ENCODE results near the gene P2RX6. TPM values are rescaled to one million over a fixed set of nuclear protein-coding genes. Genes with fewer than 3 reads are reported as not detected.
A peak's percentile ranks its signal among the peaks of the same experiment; 100 is the strongest.

The P2RX6 gene
- total and polyA plus RNA-seq, 9 of the 15 experiments (the other 6 are each of a cell fraction or from before 2014, with no cell fraction given), result 0.01 to 3.9 (median 1.5) TPM; not detected in 1

DNA sequence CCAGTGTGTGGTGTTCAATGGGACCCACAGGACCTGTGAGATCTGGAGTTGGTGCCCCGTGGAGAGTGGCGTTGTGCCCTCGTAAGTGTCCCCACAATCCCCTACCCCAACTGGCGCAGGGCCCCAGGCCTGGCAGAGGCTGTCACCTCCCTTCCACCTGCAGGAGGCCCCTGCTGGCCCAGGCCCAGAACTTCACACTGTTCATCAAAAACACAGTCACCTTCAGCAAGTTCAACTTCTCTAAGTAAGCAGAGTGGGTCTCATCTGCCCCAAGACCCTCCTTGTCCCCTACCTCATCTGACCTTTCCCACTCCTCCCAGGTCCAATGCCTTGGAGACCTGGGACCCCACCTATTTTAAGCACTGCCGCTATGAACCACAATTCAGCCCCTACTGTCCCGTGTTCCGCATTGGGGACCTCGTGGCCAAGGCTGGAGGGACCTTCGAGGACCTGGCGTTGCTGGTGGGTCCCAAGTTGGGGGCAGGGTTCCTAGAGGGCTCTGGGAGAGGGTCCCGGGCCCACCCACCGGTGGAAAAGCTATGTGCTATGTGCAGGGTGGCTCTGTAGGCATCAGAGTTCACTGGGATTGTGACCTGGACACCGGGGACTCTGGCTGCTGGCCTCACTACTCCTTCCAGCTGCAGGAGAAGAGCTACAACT, 8.1 kb downstream of the P2RX6 start (continued):
- TF ChIP-seq, protein P1, sequence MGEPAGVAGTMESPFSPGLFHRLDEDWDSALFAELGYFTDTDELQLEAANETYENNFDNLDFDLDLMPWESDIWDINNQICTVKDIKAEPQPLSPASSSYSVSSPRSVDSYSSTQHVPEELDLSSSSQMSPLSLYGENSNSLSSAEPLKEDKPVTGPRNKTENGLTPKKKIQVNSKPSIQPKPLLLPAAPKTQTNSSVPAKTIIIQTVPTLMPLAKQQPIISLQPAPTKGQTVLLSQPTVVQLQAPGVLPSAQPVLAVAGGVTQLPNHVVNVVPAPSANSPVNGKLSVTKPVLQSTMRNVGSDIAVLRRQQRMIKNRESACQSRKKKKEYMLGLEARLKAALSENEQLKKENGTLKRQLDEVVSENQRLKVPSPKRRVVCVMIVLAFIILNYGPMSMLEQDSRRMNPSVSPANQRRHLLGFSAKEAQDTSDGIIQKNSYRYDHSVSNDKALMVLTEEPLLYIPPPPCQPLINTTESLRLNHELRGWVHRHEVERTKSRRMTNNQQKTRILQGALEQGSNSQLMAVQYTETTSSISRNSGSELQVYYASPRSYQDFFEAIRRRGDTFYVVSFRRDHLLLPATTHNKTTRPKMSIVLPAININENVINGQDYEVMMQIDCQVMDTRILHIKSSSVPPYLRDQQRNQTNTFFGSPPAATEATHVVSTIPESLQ (CRISPR knock-in tag; IDR thresholded peaks at IDR 0.05), result no peak
- TF ChIP-seq YBX1 (IDR thresholded peaks at IDR 0.05) (no peak), GABPB1 (CRISPR knock-in tag; IDR thresholded peaks at IDR 0.05) (no peak), RFX1 (IDR thresholded peaks at IDR 0.05) (no peak), HNRNPLL (IDR thresholded peaks at IDR 0.05; ENCODE audit: low read depth, low read length, poor library complexity, severe bottlenecking) (no peak), SIX5 (IDR thresholded peaks at IDR 0.05; ENCODE audit: borderline replicate concordance in 1 of 2, insufficient read depth in 1 of 2, low read depth in 1 of 2, low read length in 2 of 2) (no peak), CBX3 (IDR thresholded peaks at IDR 0.05; ENCODE audit: borderline replicate concordance in 1 of 2, low read length in 2 of 2) (no peak), GTF2E2 (tag; IDR thresholded peaks at IDR 0.05) (no peak), ZNF507 (tag; conservative IDR thresholded peaks at IDR 0.05) (no peak), ZNF707 (CRISPR knock-in tag; conservative IDR thresholded peaks at IDR 0.05) (no peak; the same call in 1 of the 2 replicates), CHD1 (IDR thresholded peaks at IDR 0.05; ENCODE audit: low read length) (no peak), HIVEP1 (CRISPR knock-in tag; IDR thresholded peaks at IDR 0.05) (peak; percentile 26; the same call in 1 of the 2 replicates), ZKSCAN8 (CRISPR knock-in tag; IDR thresholded peaks at IDR 0.05) (no peak), ARID2 (IDR thresholded peaks at IDR 0.05) (no peak), SRSF1 (IDR thresholded peaks at IDR 0.05; ENCODE audit: low read depth, low read length) (no peak), FOXA1 (IDR thresholded peaks at IDR 0.05; ENCODE audit: borderline replicate concordance) (no peak), NFE2L1 (tag; IDR thresholded peaks at IDR 0.05; ENCODE audit: borderline replicate concordance, low read depth) (no peak), NCOR1 (IDR thresholded peaks at IDR 0.05) (no peak), ZNF224 (CRISPR knock-in tag; IDR thresholded peaks at IDR 0.05) (no peak)
- TF ChIP-seq, protein P2, sequence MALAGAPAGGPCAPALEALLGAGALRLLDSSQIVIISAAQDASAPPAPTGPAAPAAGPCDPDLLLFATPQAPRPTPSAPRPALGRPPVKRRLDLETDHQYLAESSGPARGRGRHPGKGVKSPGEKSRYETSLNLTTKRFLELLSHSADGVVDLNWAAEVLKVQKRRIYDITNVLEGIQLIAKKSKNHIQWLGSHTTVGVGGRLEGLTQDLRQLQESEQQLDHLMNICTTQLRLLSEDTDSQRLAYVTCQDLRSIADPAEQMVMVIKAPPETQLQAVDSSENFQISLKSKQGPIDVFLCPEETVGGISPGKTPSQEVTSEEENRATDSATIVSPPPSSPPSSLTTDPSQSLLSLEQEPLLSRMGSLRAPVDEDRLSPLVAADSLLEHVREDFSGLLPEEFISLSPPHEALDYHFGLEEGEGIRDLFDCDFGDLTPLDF (CRISPR knock-in tag; IDR thresholded peaks at IDR 0.05), result no peak
- TF ChIP-seq, protein P3, sequence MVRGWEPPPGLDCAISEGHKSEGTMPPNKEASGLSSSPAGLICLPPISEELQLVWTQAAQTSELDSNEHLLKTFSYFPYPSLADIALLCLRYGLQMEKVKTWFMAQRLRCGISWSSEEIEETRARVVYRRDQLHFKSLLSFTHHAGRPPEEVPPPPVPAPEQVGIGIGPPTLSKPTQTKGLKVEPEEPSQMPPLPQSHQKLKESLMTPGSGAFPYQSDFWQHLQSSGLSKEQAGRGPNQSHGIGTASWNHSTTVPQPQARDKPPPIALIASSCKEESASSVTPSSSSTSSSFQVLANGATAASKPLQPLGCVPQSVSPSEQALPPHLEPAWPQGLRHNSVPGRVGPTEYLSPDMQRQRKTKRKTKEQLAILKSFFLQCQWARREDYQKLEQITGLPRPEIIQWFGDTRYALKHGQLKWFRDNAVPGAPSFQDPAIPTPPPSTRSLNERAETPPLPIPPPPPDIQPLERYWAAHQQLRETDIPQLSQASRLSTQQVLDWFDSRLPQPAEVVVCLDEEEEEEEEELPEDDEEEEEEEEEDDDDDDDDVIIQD (CRISPR knock-in tag; IDR thresholded peaks at IDR 0.05), result no peak
- TF ChIP-seq, protein P4, sequence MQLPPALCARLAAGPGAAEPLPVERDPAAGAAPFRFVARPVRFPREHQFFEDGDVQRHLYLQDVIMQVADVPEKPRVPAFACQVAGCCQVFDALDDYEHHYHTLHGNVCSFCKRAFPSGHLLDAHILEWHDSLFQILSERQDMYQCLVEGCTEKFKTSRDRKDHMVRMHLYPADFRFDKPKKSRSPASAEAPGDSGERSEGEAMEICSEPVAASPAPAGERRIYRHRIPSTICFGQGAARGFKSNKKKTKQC (CRISPR knock-in tag; IDR thresholded peaks at IDR 0.05), result no peak

All from K562 (cell line).